Lung (tissue), 13 donors: ENCODE results near the gene ZFP92. TPM values are rescaled to one million over a fixed set of nuclear protein-coding genes. Genes with fewer than 3 reads are reported as not detected.

ENCODE experiments used
- ATAC-seq: fragments of 200-7000 bp; cut with Tn5 transposase; one replicate; pipeline ENCODE4 v1.9.1; 2020; ENCODE audit warnings: moderate number of reproducible peaks; ENCODE audit not compliant: insufficient read depth, low FRiP score
- DNase-seq, 3 donors: peaks; one replicate each; pipeline ENCODE4 v3.0.0-alpha.2; 2013 to 2017
- H3K27ac ChIP-seq, 2 donors: one replicate each; pipeline ENCODE4 v1.5.1; 2013; ENCODE audit warnings: mild to moderate bottlenecking in 2 of 2, moderate library complexity in 2 of 2, control low read depth in 1 of 2, inconsistent platforms in 1 of 2, low read depth in 1 of 2, low read length in 1 of 2
- H3K27me3 ChIP-seq, 3 donors: one replicate each; pipeline ENCODE4 v1.5.1; 2013; ENCODE audit warnings: low read length in 2 of 3; ENCODE audit not compliant: control insufficient read depth in 3 of 3, insufficient read depth in 3 of 3
- H3K36me3 ChIP-seq, 4 donors: one replicate each; pipeline ENCODE4 v1.5.1; 2013; ENCODE audit warnings: low read length in 4 of 4, mild to moderate bottlenecking in 1 of 4, moderate library complexity in 1 of 4; ENCODE audit not compliant: control insufficient read depth in 4 of 4, insufficient read depth in 4 of 4
- H3K4me1 ChIP-seq, 5 donors: one replicate each; pipeline ENCODE4 v1.5.1; 2013; ENCODE audit warnings: low read length in 5 of 5, mild to moderate bottlenecking in 2 of 5, moderate library complexity in 1 of 5; ENCODE audit not compliant: control insufficient read depth in 5 of 5, insufficient read depth in 5 of 5
- H3K4me3 ChIP-seq: one replicate; pipeline ENCODE4 v1.5.1; 2013; ENCODE audit warnings: mild to moderate bottlenecking, control low read depth, moderate library complexity
- H3K9ac ChIP-seq, 2 donors: one replicate each; pipeline ENCODE4 v1.5.1; 2013; ENCODE audit warnings: low read length in 2 of 2, control low read depth in 1 of 2; ENCODE audit not compliant: insufficient read depth in 1 of 2
- H3K9me3 ChIP-seq, 4 donors: one replicate each; pipeline ENCODE4 v1.5.1; 2013; ENCODE audit warnings: low read length in 3 of 4, mild to moderate bottlenecking in 1 of 4, moderate library complexity in 1 of 4; ENCODE audit not compliant: control insufficient read depth in 4 of 4, insufficient read depth in 3 of 4
- WGBS, 2 donors: extraction: QIAGEN DNeasy Blood & Tissue Kit; methylation state at CpG; one replicate each; pipeline ENCODE4 v1.1.7; 2013; 5-methylcytosine and 5-hydroxymethylcytosine counted together
- polyA plus RNA-seq, 2 donors: library from polyadenylated mRNA; stranded (reverse); fragments of 200-250 nt; gene quantifications; one replicate each; pipeline ENCODE4 v1.2.1, GENCODE V29; 2013
- small RNA-seq: library from RNA; depleted of rRNA; stranded (forward); fragments of <200 nt; gene quantifications from one replicate; pipeline ENCODE3, GENCODE V24; 2014; ENCODE audit warnings: low replicate concordance
- total RNA-seq, 2 donors: library from RNA; depleted of rRNA in 1 of 2; stranded (reverse); fragments of >200 nt in 1 of 2; gene quantifications; one replicate each; pipeline ENCODE4 v1.2.1, GENCODE V29; 2014 to 2021
- TF ChIP-seq, protein P1 (sequence below): IDR thresholded peaks from 2 replicates; pipeline ENCODE4 v1.5.1; 2012; ENCODE audit warnings: mild to moderate bottlenecking; ENCODE audit errors: control extremely low read depth, extremely low read depth
- donor health status: control.
- donor health status: control.
- donor health status: Bipolar disorder and iron deficiency.
- donor health status: healthy.
- donor health status: DM: yes; HTN: yes; CAD: no.

Gene ZFP92
- total and polyA plus RNA-seq, 4 donors: 0.69 to 3.6 (median 1.5) TPM

DNA sequence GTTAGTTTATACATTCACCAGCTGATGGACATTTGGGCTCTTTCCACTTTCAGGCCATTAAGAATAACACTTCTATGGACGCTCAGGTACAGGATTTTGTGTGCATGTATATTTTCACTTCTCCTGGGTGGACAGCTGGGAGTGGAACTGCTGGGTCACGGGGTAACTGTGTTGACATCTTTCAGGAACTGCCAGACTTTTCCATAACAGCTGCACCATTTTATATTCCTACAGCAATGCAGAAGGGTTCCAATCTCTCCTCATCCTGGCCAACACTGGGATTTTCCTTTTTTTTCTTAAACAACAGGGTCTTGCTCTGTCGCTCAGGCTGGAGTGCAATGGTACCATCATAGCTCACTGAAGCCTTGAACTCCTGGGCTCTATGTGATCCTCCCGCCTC, 47.2 kb downstream of the ZFP92 start:
- ATAC-seq: no peak
- Histone ChIP-seq H3K27me3 (no peaks in the 10 kb centered on the region), H3K4me1 (no peaks in the 10 kb centered on the region), H3K27ac (no peak overlapping the region), H3K9ac (no peak overlapping the region), H3K9me3 (peaks cover 0 to 7% (median 0%) of the 10 kb centered on the region in 4 donors), H3K36me3 (peaks cover 0 to 8% (median 1%) of the 10 kb centered on the region in 4 donors), H3K4me3 (no peak overlapping the region)
- TF ChIP-seq, protein P1, sequence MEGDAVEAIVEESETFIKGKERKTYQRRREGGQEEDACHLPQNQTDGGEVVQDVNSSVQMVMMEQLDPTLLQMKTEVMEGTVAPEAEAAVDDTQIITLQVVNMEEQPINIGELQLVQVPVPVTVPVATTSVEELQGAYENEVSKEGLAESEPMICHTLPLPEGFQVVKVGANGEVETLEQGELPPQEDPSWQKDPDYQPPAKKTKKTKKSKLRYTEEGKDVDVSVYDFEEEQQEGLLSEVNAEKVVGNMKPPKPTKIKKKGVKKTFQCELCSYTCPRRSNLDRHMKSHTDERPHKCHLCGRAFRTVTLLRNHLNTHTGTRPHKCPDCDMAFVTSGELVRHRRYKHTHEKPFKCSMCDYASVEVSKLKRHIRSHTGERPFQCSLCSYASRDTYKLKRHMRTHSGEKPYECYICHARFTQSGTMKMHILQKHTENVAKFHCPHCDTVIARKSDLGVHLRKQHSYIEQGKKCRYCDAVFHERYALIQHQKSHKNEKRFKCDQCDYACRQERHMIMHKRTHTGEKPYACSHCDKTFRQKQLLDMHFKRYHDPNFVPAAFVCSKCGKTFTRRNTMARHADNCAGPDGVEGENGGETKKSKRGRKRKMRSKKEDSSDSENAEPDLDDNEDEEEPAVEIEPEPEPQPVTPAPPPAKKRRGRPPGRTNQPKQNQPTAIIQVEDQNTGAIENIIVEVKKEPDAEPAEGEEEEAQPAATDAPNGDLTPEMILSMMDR: no peak
- WGBS, 2 donors: 86 to 94% methylated on average over 4 of the region's 4 CpGs
- DNase-seq: peak in 1 of 3 donors; percentile 54

GRCh38 chrX:153459986-153460385, 48.7 kb downstream of the ZFP92 start:
- no peak overlapping the region for H3K27ac ChIP-seq
- H3K9me3 ChIP-seq: peaks cover 0 to 10% (median 0%) of the 10 kb centered on the region in 4 donors
- H3K9ac ChIP-seq: no peak overlapping the region
- no peak overlapping the region for H3K4me3 ChIP-seq
- no peak for ATAC-seq
- H3K4me1 ChIP-seq: no peaks in the 10 kb centered on the region
- H3K36me3 ChIP-seq: peaks cover 0 to 9% (median 6%) of the 10 kb centered on the region in 4 donors
- TF ChIP-seq, protein P1: no peak
- WGBS, 2 donors: 95 to 96% methylated on average over 4 of the region's 4 CpGs
- no peak for DNase-seq
- no peaks in the 10 kb centered on the region for H3K27me3 ChIP-seq

GRCh38 chrX:153460826-153461225, 49.6 kb downstream of the ZFP92 start:
- TF ChIP-seq, protein P1: peak; percentile 21
- H3K27me3 ChIP-seq: no peaks in the 10 kb centered on the region
- ATAC-seq (no peak), DNase-seq (peak in 2 of 3 donors; percentile 49)
- no peak overlapping the region for H3K9ac ChIP-seq
- 49 to 50% methylated on average over 7 of the region's 7 CpGs for WGBS, 2 donors
- peaks cover 0 to 9% (median 6%) of the 10 kb centered on the region in 4 donors for H3K36me3 ChIP-seq
- no peaks in the 10 kb centered on the region for H3K4me1 ChIP-seq
- peaks cover 0 to 13% (median 0%) of the 10 kb centered on the region in 4 donors for H3K9me3 ChIP-seq
- H3K4me3 ChIP-seq: no peak overlapping the region
- H3K27ac ChIP-seq: no peak overlapping the region

Small RNA genes lying within 50 kb of the gene (small RNA-seq; reads per million reads assigned to genes)
- gene RN7SL667P: not detected

Other genes starting within 250 kb of the ZFP92 start
- not detected for gene MAGEA1, start 232.2 kb upstream of the ZFP92 start, total RNA-seq
- not detected for gene MAGEA1, start 232.2 kb upstream of the ZFP92 start, polyA plus RNA-seq
- not detected for gene PNMA6F, start 89.7 kb upstream of the ZFP92 start, total RNA-seq
- gene PNMA6F, start 89.7 kb upstream of the ZFP92 start, polyA plus RNA-seq: not detected
- 10 to 100 TPM in 1 of 2 donors, 1 to 10 TPM in 1; 9.7 to 11.5 TPM for gene ZNF275, start 77.3 kb upstream of the ZFP92 start, total RNA-seq
- 1 to 10 TPM; 2.7 to 3.6 TPM for gene ZNF275, start 77.3 kb upstream of the ZFP92 start, polyA plus RNA-seq
- not detected for gene PNMA6E, start 10.1 kb upstream of the ZFP92 start, total RNA-seq
- gene PNMA6E, start 10.1 kb upstream of the ZFP92 start, polyA plus RNA-seq: under 1 TPM in 1 of 2 donors, not detected in 1; 0.08 TPM
- gene TREX2, start 34.6 kb downstream of the ZFP92 start, total RNA-seq: 1 to 10 TPM in 1 of 2 donors, under 1 TPM in 1; 0.65 to 1.2 TPM
- under 1 TPM; 0.61 to 0.63 TPM for gene TREX2, start 34.6 kb downstream of the ZFP92 start, polyA plus RNA-seq
- 10 to 100 TPM; 11.3 to 31.6 TPM for gene HAUS7, start 59.1 kb downstream of the ZFP92 start, total RNA-seq
- gene HAUS7, start 59.1 kb downstream of the ZFP92 start, polyA plus RNA-seq: 10 to 100 TPM; 24.4 to 42.9 TPM
- gene BGN, start 83.5 kb downstream of the ZFP92 start, total RNA-seq: 100 to 1,000 TPM in 1 of 2 donors, 10 to 100 TPM in 1; 77.9 to 161 TPM
- 100 to 1,000 TPM; 104 to 148 TPM for gene BGN, start 83.5 kb downstream of the ZFP92 start, polyA plus RNA-seq
- gene ATP2B3, start 106.2 kb downstream of the ZFP92 start, total RNA-seq: under 1 TPM; 0.21 to 0.54 TPM
- gene ATP2B3, start 106.2 kb downstream of the ZFP92 start, polyA plus RNA-seq: not detected
- gene CCNQ, start 187.7 kb downstream of the ZFP92 start, total RNA-seq: 10 to 100 TPM; 14.2 to 20.2 TPM
- 10 to 100 TPM; 29.6 to 46.4 TPM for gene CCNQ, start 187.7 kb downstream of the ZFP92 start, polyA plus RNA-seq
- gene DUSP9, start 235.7 kb downstream of the ZFP92 start, total RNA-seq: under 1 TPM; 0.28 to 0.55 TPM
- gene DUSP9, start 235.7 kb downstream of the ZFP92 start, polyA plus RNA-seq: under 1 TPM; 0.10 to 0.17 TPM